Astrocyte (in vitro differentiated cells and primary cell): ENCODE results near the gene BUB1. TPM values are rescaled to one million over a fixed set of nuclear protein-coding genes. Genes with fewer than 3 reads are reported as not detected.
"Not testable (repeated sequence)": the region's sequence is repeated elsewhere in the genome, so short reads cannot be mapped to it uniquely, and the experiment has no call there.

Experiments used
- DNase-seq: peaks from one replicate; pipeline ENCODE4 v3.0.0-alpha.2; 2010; ENCODE audit warnings: low read depth
- FAIRE-seq: peaks from 2 replicates; lab custom pipeline; 2011; peaks lifted over from hg19 to GRCh38; lab: Jason Lieb, UNC
- H2AFZ ChIP-seq: 2 replicates; pipeline ENCODE4 v1.6.0; 2012; ENCODE audit warnings: low read depth, low read length, inconsistent platforms
- H3K27ac ChIP-seq: 2 replicates; pipeline ENCODE4 v1.5.1; 2011; ENCODE audit warnings: low read depth, low read length, inconsistent platforms
- H3K27me3 ChIP-seq: 2 replicates; pipeline ENCODE4 v1.6.0; 2011; ENCODE audit warnings: low read length, inconsistent platforms; ENCODE audit not compliant: insufficient read depth
- H3K36me3 ChIP-seq: 2 replicates; pipeline ENCODE4 v1.5.1; 2011; ENCODE audit warnings: low read length, inconsistent platforms; ENCODE audit not compliant: insufficient read depth
- H3K4me1 ChIP-seq: 2 replicates; pipeline ENCODE4 v1.5.1; 2011; ENCODE audit warnings: low read length, inconsistent platforms; ENCODE audit not compliant: insufficient read depth
- H3K4me2 ChIP-seq: 2 replicates; pipeline ENCODE4 v1.6.0; 2012; ENCODE audit warnings: low read length, inconsistent platforms
- H3K4me3 ChIP-seq: 2 replicates; pipeline ENCODE4 v1.5.1; 2011; ENCODE audit warnings: low read depth, mild to moderate bottlenecking, low read length, inconsistent platforms; ENCODE audit not compliant: insufficient read depth
- H3K79me2 ChIP-seq: 2 replicates; pipeline ENCODE4 v1.6.0; 2012; ENCODE audit warnings: mild to moderate bottlenecking, low read length, inconsistent platforms; ENCODE audit not compliant: insufficient read depth
- H3K9ac ChIP-seq: 2 replicates; pipeline ENCODE4 v1.6.0; 2012; ENCODE audit warnings: mild to moderate bottlenecking, low read length, inconsistent platforms
- H3K9me3 ChIP-seq: 2 replicates; pipeline ENCODE4 v1.5.1; 2012; ENCODE audit warnings: low read depth, mild to moderate bottlenecking, low read length, inconsistent platforms; ENCODE audit not compliant: insufficient read depth
- H4K20me1 ChIP-seq: 2 replicates; pipeline ENCODE4 v1.6.0; 2012; ENCODE audit warnings: low read length, inconsistent platforms; ENCODE audit not compliant: insufficient read depth
- H3K27ac Mint-ChIP-seq: one replicate; pipeline ENCODE4 v1.8.0; 2021; ENCODE audit warnings: mild to moderate bottlenecking, mixed read lengths; ENCODE audit not compliant: unreplicated experiment
- H3K27me3 Mint-ChIP-seq: one replicate; pipeline ENCODE4 v1.8.0; 2021; ENCODE audit warnings: low read depth, mixed read lengths; ENCODE audit not compliant: unreplicated experiment
- H3K36me3 Mint-ChIP-seq: one replicate; pipeline ENCODE4 v1.8.0; 2021; ENCODE audit warnings: low read depth, mixed read lengths; ENCODE audit not compliant: unreplicated experiment
- H3K4me1 Mint-ChIP-seq: one replicate; pipeline ENCODE4 v1.8.0; 2021; ENCODE audit warnings: low read depth, mixed read lengths; ENCODE audit not compliant: unreplicated experiment
- H3K4me3 Mint-ChIP-seq: one replicate; pipeline ENCODE4 v1.8.0; 2021; ENCODE audit warnings: mild to moderate bottlenecking, moderate library complexity, mixed read lengths; ENCODE audit not compliant: unreplicated experiment
- H3K9me3 Mint-ChIP-seq: one replicate; pipeline ENCODE4 v1.8.0; 2021; ENCODE audit warnings: mild to moderate bottlenecking, mixed read lengths; ENCODE audit not compliant: unreplicated experiment
- total RNA-seq: library from RNA; stranded (reverse); gene quantifications from 2 replicates; pipeline ENCODE4 v1.2.1, GENCODE V29; 2021

Gene BUB1
- total RNA-seq, 1 donor from 2014 or later = 8.0 TPM

- not testable (repeated sequence) for H3K27ac ChIP-seq, H3K4me3 ChIP-seq, H3K27me3 ChIP-seq, H3K36me3 Mint-ChIP-seq, H3K4me2 ChIP-seq, H3K9me3 Mint-ChIP-seq, DNase-seq, H3K27ac Mint-ChIP-seq, FAIRE-seq, H3K36me3 ChIP-seq, H3K79me2 ChIP-seq, H3K4me1 ChIP-seq, H3K9ac ChIP-seq, H4K20me1 ChIP-seq, H3K4me1 Mint-ChIP-seq, H3K9me3 ChIP-seq, H3K27me3 Mint-ChIP-seq, H3K4me3 Mint-ChIP-seq, H2AFZ ChIP-seq
These were observed 75.7 kb downstream of the BUB1 start for GRCh38 chr2:110602139-110602538.

GRCh38 chr2:110591973-110592372 lies 85.9 kb downstream of the BUB1 start:
- not testable (repeated sequence) for DNase-seq, H3K27ac ChIP-seq, H3K27me3 ChIP-seq, H3K4me1 ChIP-seq, H3K4me1 Mint-ChIP-seq, H4K20me1 ChIP-seq, H3K79me2 ChIP-seq, H3K36me3 ChIP-seq, H3K27me3 Mint-ChIP-seq, H3K27ac Mint-ChIP-seq, H3K4me2 ChIP-seq, H3K4me3 ChIP-seq, H2AFZ ChIP-seq, H3K9me3 Mint-ChIP-seq, H3K9ac ChIP-seq, FAIRE-seq, H3K9me3 ChIP-seq, H3K36me3 Mint-ChIP-seq, H3K4me3 Mint-ChIP-seq

GRCh38 chr2:110589677-110590330 lies 88.1 kb downstream of the BUB1 start:
- not testable (repeated sequence) for H3K79me2 ChIP-seq, H3K9me3 ChIP-seq, H2AFZ ChIP-seq, FAIRE-seq, H3K27ac ChIP-seq, H3K36me3 ChIP-seq, H3K27me3 Mint-ChIP-seq, H3K9me3 Mint-ChIP-seq, H3K4me3 ChIP-seq, H3K36me3 Mint-ChIP-seq, H3K4me1 Mint-ChIP-seq, H3K4me3 Mint-ChIP-seq, H3K27me3 ChIP-seq, H3K9ac ChIP-seq, DNase-seq, H3K4me1 ChIP-seq, H3K27ac Mint-ChIP-seq, H3K4me2 ChIP-seq, H4K20me1 ChIP-seq

GRCh38 chr2:110588520-110588919 lies 89.3 kb downstream of the BUB1 start:
- not testable (repeated sequence) for DNase-seq, H3K27ac Mint-ChIP-seq, H3K4me1 ChIP-seq, H3K27me3 Mint-ChIP-seq, H3K36me3 ChIP-seq, H3K79me2 ChIP-seq, H3K27ac ChIP-seq, H3K27me3 ChIP-seq, H3K9ac ChIP-seq, H3K9me3 ChIP-seq, H3K4me3 ChIP-seq, H3K4me1 Mint-ChIP-seq, H3K4me2 ChIP-seq, FAIRE-seq, H3K9me3 Mint-ChIP-seq, H4K20me1 ChIP-seq, H3K4me3 Mint-ChIP-seq, H2AFZ ChIP-seq, H3K36me3 Mint-ChIP-seq

Other genes starting within 250 kb of the BUB1 start
- 1.3 and 3.7 TPM in 2 replicates for gene LIMS4, start 205.2 kb downstream of the BUB1 start, total RNA-seq
- 20.3 and 28.0 TPM in 2 replicates for gene RGPD6, start 100.8 kb downstream of the BUB1 start, total RNA-seq
- gene ACOXL, start 54.5 kb upstream of the BUB1 start, total RNA-seq = 0.12 and 0.23 TPM in 2 replicates